Astrocyte of the spinal cord (primary cell): ENCODE measurements around the gene ELANE.
"Not testable (repeated sequence)": the region's sequence is repeated elsewhere in the genome, so short reads cannot be mapped to it uniquely, and the experiment has no call there.

Source experiments
- DNase-seq: peaks from one replicate; pipeline ENCODE4 v3.0.0; 2011; ENCODE audit warnings: low read depth, low spot score
- H3K4me3 ChIP-seq: 2 replicates; pipeline ENCODE4 v1.5.1; 2011; ENCODE audit warnings: low read depth, mild to moderate bottlenecking, low read length, moderate library complexity
- CTCF ChIP-seq: IDR thresholded peaks from 2 replicates; pipeline ENCODE4 v1.5.1; 2012; ENCODE audit warnings: low read depth, mild to moderate bottlenecking, low read length, inconsistent platforms
- in situ Hi-C: cut with HindIII; loops from 2 replicates; pipeline ENCODE4 v1.10.0; 2017; ENCODE audit warnings: low sequenced_read_pairs

The ELANE gene

DNA sequence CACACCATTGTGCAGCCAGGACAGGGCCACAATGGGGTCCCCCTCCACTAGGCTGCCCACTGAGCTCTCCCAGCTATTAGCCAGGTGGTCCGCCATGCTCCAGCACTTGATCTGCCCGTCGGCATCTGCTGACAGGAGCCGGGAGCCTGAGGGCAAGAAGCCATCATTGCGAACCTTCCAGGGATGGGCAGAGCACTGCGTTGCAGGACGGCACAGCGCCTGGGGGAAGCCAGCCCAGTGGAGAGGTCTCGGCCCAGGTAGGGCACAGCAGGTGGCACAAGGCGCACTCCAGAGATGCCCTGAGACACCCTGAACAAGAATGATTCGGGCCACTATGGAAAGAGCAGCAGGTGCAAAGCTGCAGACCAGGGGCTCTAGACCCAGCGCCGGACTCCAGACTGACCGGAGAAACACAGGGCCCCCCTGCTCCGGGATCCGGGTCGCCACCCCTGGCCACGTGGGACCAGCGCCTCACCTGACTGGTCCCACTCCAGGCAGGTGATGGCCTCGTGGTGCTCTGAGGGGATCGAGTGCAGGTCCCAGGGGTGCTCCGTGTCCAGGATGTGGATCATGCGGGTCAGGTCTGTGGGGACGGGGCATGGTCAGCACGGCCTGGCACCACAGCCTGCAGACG lies 37.7 kb downstream of the ELANE start:
- in situ Hi-C loops: no loop called here
- no peak for DNase-seq
- TF ChIP-seq CTCF: no peak
- no peak overlapping the region for H3K4me3 ChIP-seq

DNA sequence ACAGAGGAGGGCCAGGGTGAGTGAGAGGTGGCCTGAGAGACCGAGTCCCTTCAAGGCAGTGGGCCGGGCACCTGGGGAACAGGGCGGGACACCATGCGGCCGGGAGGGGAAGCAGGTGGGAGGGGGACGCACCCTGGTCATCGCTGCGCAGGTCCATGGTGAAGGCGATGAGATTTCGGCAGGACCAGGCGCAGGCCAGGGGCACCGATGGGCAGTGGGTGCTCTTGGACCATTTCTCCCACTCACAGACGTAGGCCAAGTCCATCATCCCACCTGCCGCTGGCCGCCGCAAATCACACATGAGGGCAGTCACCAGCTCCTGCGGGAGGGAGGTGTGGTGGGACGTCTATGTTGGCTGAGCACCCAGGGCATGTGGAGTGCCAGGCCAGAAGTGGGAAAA lies 38.7 kb downstream of the ELANE start:
- in situ Hi-C loops: no loop called here
- no peak for TF ChIP-seq CTCF
- no peak for DNase-seq
- no peak overlapping the region for H3K4me3 ChIP-seq

DNA sequence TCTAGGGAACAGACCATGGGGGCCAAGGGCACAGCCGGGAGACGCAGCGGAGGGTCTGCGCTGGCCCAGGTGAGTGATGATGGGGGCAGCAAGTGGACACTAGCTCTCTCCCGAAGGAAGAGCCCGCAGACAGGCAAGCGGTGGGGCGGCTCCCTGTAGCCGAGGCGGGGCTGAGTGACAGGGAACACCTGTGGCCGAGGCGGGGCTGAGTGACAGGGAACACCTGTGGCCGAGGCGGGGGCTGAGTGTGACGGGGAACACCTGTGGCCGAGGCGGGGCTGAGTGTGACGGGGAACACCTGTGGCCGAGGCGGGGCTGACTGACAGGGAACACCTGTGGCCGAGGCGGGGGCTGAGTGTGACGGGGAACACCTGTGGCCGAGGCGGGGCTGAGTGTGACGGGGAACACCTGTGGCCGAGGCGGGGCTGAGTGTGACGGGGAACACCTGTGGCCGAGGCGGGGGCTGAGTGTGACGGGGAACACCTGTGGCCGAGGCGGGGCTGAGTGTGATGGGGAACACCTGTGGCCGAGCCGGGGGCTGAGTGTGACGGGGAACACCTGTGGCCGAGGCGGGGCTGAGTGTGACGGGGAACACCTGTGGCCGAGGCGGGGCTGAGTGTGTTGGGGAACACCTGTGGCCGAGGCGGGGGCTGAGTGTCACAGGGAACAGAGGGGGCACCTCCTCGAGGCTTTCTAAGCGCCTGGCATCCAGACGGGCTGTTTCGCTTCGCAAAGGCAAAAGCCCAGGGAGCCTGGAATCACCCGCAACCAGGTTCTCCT lies 39.5 kb downstream of the ELANE start:
- in situ Hi-C loops, DNase-seq: not testable (repeated sequence)
- H3K4me3 ChIP-seq: peak overlapping the region; percentile 91

DNA sequence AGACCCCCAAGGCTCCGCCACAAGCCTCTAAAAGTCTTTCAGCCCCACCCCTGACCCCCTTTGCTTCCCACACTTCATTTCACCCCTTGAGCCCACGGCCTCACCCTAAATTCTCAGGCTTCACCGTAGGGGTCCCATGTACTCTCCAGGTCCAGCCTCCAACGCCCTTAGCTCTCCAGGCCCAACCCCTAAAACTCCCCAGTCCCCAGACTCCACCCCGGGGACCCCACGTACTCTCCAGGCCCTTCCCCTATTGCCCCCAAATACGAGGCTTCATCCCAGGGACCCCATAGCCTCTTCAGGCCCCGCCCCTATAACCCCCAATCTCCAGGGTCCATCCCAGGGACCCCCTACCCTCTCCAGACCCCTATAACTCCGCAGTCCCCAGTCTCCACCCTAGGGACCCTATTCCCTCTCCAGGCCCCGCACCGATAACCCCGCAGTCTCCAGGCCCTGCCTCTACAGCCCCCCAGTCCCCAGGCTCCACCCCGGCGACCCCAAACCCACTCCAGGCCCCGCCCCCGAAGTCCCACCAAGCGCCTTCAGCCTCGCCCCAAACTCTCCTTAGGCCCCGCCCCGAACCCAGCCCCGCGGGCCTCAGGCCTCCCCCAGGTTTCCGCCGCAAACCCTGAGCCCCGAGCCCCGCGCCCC lies 40.3 kb downstream of the ELANE start:
- in situ Hi-C loops: no loop called here
- no peak for DNase-seq
- H3K4me3 ChIP-seq: peak overlapping the region; percentile 91
- TF ChIP-seq CTCF: no peak

GRCh38 chr19:892894-893689 lies 41.0 kb downstream of the ELANE start, which contains the start of the genes MED16 and RNU6-9:
Gene MED16 (minus strand): TSS chr19:893187. CDS start chr19:891131, 2,056 bp downstream.
Gene RNU6-9 (plus strand): TSS chr19:893484.
- in situ Hi-C loops: no loop called here
- peak within 1 kb of the TSS; percentile 91 for H3K4me3 ChIP-seq
- TF ChIP-seq CTCF: no peak
- DNase-seq: peak; percentile 96

GRCh38 chr19:896434-896833 lies 44.3 kb downstream of the ELANE start:
- no peak for DNase-seq
- in situ Hi-C loops: no loop called here
- no peak overlapping the region for H3K4me3 ChIP-seq
- TF ChIP-seq CTCF: no peak
